Activated CD4-positive, alpha-beta T cell treated with anti-CD3 and anti-CD28 coated beads, Interleukin-2, amount 10 ng/mL, durations not matched to agents 7 days and 5 days (primary cell): ENCODE measurements around the gene CCDC102B. TPM values are rescaled to one million over a fixed set of nuclear protein-coding genes. Genes with fewer than 3 reads are reported as not detected.
"Not testable (repeated sequence)": the region's sequence is repeated elsewhere in the genome, so short reads cannot be mapped to it uniquely, and the experiment has no call there.

ENCODE experiments used
- CTCF ChIA-PET: fragments of 350-600 bp; sonication (Branson Sonifier 250); formaldehyde crosslinking; loops from one replicate; lab custom pipeline; 2021; ENCODE audit warnings: antibody characterized with exemption; lab: Charles Lee
- POLR2A ChIA-PET: fragments of 350-600 bp; sonication (Branson Sonifier 250); formaldehyde crosslinking; loops from one replicate; lab custom pipeline; 2021; ENCODE audit warnings: antibody characterized with exemption; lab: Charles Lee
- DNase-seq: peaks from one replicate; pipeline ENCODE4 v3.0.0-alpha.2; 2020
- H3K27ac Mint-ChIP-seq: one replicate; pipeline ENCODE4 v1.8.0; 2021; ENCODE audit warnings: mild to moderate bottlenecking, moderate library complexity, mixed read lengths
- H3K27me3 Mint-ChIP-seq: one replicate; pipeline ENCODE4 v1.8.0; 2021; ENCODE audit warnings: mixed read lengths
- H3K36me3 Mint-ChIP-seq: one replicate; pipeline ENCODE4 v1.8.0; 2021; ENCODE audit warnings: low read depth, mixed read lengths
- H3K4me1 Mint-ChIP-seq: one replicate; pipeline ENCODE4 v1.8.0; 2021; ENCODE audit warnings: mixed read lengths
- H3K4me3 Mint-ChIP-seq: one replicate; pipeline ENCODE4 v1.8.0; 2021; ENCODE audit warnings: mild to moderate bottlenecking, moderate library complexity, mixed read lengths
- H3K9me3 Mint-ChIP-seq: one replicate; pipeline ENCODE4 v1.8.0; 2021; ENCODE audit warnings: mixed read lengths
- total RNA-seq, 2 experiments: library from RNA; stranded (reverse); gene quantifications; one replicate each; pipeline ENCODE4 v1.2.3, GENCODE V29; 2021

The CCDC102B gene
- total RNA-seq, 2 experiments from 2014 or later: 2.0 to 2.3 TPM

- no peaks in the 10 kb centered on the region for H3K27me3 Mint-ChIP-seq
- no peaks in the 10 kb centered on the region for H3K4me1 Mint-ChIP-seq
- H3K27ac Mint-ChIP-seq: no peak overlapping the region
- H3K9me3 Mint-ChIP-seq: no peaks in the 10 kb centered on the region
- no peak for DNase-seq
- no peaks in the 10 kb centered on the region for H3K36me3 Mint-ChIP-seq
- ChIA-PET CTCF (no interaction called here), POLR2A (no interaction called here)
- no peak overlapping the region for H3K4me3 Mint-ChIP-seq
Observed at GRCh38 chr18:68937029-68937599, 139.2 kb downstream of the CCDC102B start.

GRCh38 chr18:68940039-68940438 lies 142.2 kb downstream of the CCDC102B start:
- POLR2A ChIA-PET: no interaction called here
- CTCF ChIA-PET: interaction anchor here (0.6 kb wide), 1 partner anchor 1721 kb away, joined by 3 read pairs; no protein-coding TSS in a partner anchor
- Mint-ChIP-seq H3K27ac (no peak overlapping the region), H3K27me3 (no peaks in the 10 kb centered on the region), H3K4me3 (no peak overlapping the region), H3K36me3 (no peaks in the 10 kb centered on the region), H3K9me3 (no peaks in the 10 kb centered on the region), H3K4me1 (no peaks in the 10 kb centered on the region)
- no peak for DNase-seq

GRCh38 chr18:68940754-68941153 lies 142.9 kb downstream of the CCDC102B start:
- ChIA-PET POLR2A (no interaction called here), CTCF (no interaction called here)
- no peaks in the 10 kb centered on the region for H3K36me3 Mint-ChIP-seq
- no peak overlapping the region for H3K4me3 Mint-ChIP-seq
- H3K27me3 Mint-ChIP-seq: no peaks in the 10 kb centered on the region
- H3K4me1 Mint-ChIP-seq: no peaks in the 10 kb centered on the region
- no peaks in the 10 kb centered on the region for H3K9me3 Mint-ChIP-seq
- no peak for DNase-seq
- H3K27ac Mint-ChIP-seq: no peak overlapping the region

- no peaks in the 10 kb centered on the region for H3K36me3 Mint-ChIP-seq
- CTCF ChIA-PET: no interaction called here
Observed at GRCh38 chr18:68942230-68942629, 144.3 kb downstream of the CCDC102B start.

GRCh38 chr18:68943861-68944260 lies 146.0 kb downstream of the CCDC102B start:
- H3K9me3 Mint-ChIP-seq, H3K4me1 Mint-ChIP-seq, H3K4me3 Mint-ChIP-seq, H3K27ac Mint-ChIP-seq, H3K27me3 Mint-ChIP-seq, DNase-seq, H3K36me3 Mint-ChIP-seq, CTCF ChIA-PET, POLR2A ChIA-PET: not testable (repeated sequence)

More at GRCh38 chr18:68942230-68942629, 144.3 kb downstream of the CCDC102B start:
- Mint-ChIP-seq H3K9me3 (no peaks in the 10 kb centered on the region), H3K4me3 (no peak overlapping the region), H3K27ac (no peak overlapping the region), H3K4me1 (no peaks in the 10 kb centered on the region), H3K27me3 (no peaks in the 10 kb centered on the region)
- POLR2A ChIA-PET: no interaction called here
- no peak for DNase-seq

GRCh38 chr18:68944330-68944729 lies 146.4 kb downstream of the CCDC102B start:
- no peaks in the 10 kb centered on the region for H3K36me3 Mint-ChIP-seq
- ChIA-PET CTCF (no interaction called here), POLR2A (no interaction called here)
- no peak overlapping the region for H3K4me3 Mint-ChIP-seq
- no peaks in the 10 kb centered on the region for H3K4me1 Mint-ChIP-seq
- H3K27me3 Mint-ChIP-seq: no peaks in the 10 kb centered on the region
- H3K9me3 Mint-ChIP-seq: no peaks in the 10 kb centered on the region
- no peak for DNase-seq
- no peak overlapping the region for H3K27ac Mint-ChIP-seq

GRCh38 chr18:68944826-68945225 lies 146.9 kb downstream of the CCDC102B start:
- H3K27ac Mint-ChIP-seq: no peak overlapping the region
- DNase-seq: no peak
- no peaks in the 10 kb centered on the region for H3K9me3 Mint-ChIP-seq
- no peaks in the 10 kb centered on the region for H3K27me3 Mint-ChIP-seq
- POLR2A ChIA-PET: no interaction called here
- H3K4me3 Mint-ChIP-seq: no peak overlapping the region
- no peaks in the 10 kb centered on the region for H3K4me1 Mint-ChIP-seq
- no peaks in the 10 kb centered on the region for H3K36me3 Mint-ChIP-seq
- CTCF ChIA-PET: no interaction called here

- no peak for DNase-seq
- Mint-ChIP-seq H3K36me3 (no peaks in the 10 kb centered on the region), H3K27ac (no peak overlapping the region), H3K4me1 (no peaks in the 10 kb centered on the region), H3K27me3 (no peaks in the 10 kb centered on the region), H3K9me3 (no peaks in the 10 kb centered on the region), H3K4me3 (no peak overlapping the region)
- ChIA-PET CTCF (no interaction called here), POLR2A (no interaction called here)
Observed at GRCh38 chr18:68948622-68949021, 150.7 kb downstream of the CCDC102B start.

- Mint-ChIP-seq H3K4me1 (no peaks in the 10 kb centered on the region), H3K9me3 (no peaks in the 10 kb centered on the region), H3K27me3 (no peaks in the 10 kb centered on the region), H3K4me3 (no peak overlapping the region), H3K27ac (no peak overlapping the region), H3K36me3 (no peaks in the 10 kb centered on the region)
- POLR2A ChIA-PET: no interaction called here
- CTCF ChIA-PET: interaction anchor here (0.6 kb wide), 1 partner anchor 46 kb away, joined by 3 read pairs; no protein-coding TSS in a partner anchor
- no peak for DNase-seq
Observed at GRCh38 chr18:68954738-68955137, 156.9 kb downstream of the CCDC102B start.

- POLR2A ChIA-PET: no interaction called here
Observed at GRCh38 chr18:68956650-68957049, 158.8 kb downstream of the CCDC102B start.

GRCh38 chr18:68960355-68960754 lies 162.5 kb downstream of the CCDC102B start:
- H3K4me3 Mint-ChIP-seq: no peak overlapping the region
- ChIA-PET POLR2A (no interaction called here), CTCF (no interaction called here)
- H3K27ac Mint-ChIP-seq: no peak overlapping the region
- no peak for DNase-seq
- H3K27me3 Mint-ChIP-seq: no peaks in the 10 kb centered on the region
- H3K9me3 Mint-ChIP-seq: no peaks in the 10 kb centered on the region
- no peaks in the 10 kb centered on the region for H3K4me1 Mint-ChIP-seq
- H3K36me3 Mint-ChIP-seq: no peaks in the 10 kb centered on the region

More at GRCh38 chr18:68956650-68957049, 158.8 kb downstream of the CCDC102B start:
- no peak overlapping the region for H3K27ac Mint-ChIP-seq
- H3K27me3 Mint-ChIP-seq: no peaks in the 10 kb centered on the region
- CTCF ChIA-PET: no interaction called here
- no peaks in the 10 kb centered on the region for H3K9me3 Mint-ChIP-seq
- H3K4me3 Mint-ChIP-seq: no peak overlapping the region
- no peaks in the 10 kb centered on the region for H3K36me3 Mint-ChIP-seq
- no peak for DNase-seq
- H3K4me1 Mint-ChIP-seq: no peaks in the 10 kb centered on the region

- no peaks in the 10 kb centered on the region for H3K27me3 Mint-ChIP-seq
- no peak overlapping the region for H3K4me3 Mint-ChIP-seq
- no peaks in the 10 kb centered on the region for H3K4me1 Mint-ChIP-seq
- no peak overlapping the region for H3K27ac Mint-ChIP-seq
- H3K36me3 Mint-ChIP-seq: no peaks in the 10 kb centered on the region
- POLR2A ChIA-PET: no interaction called here
- H3K9me3 Mint-ChIP-seq: no peaks in the 10 kb centered on the region
- CTCF ChIA-PET: no interaction called here
- DNase-seq: no peak
Observed at GRCh38 chr18:68962623-68963022, 164.7 kb downstream of the CCDC102B start.

- Mint-ChIP-seq H3K27ac (no peak overlapping the region), H3K36me3 (no peaks in the 10 kb centered on the region), H3K27me3 (no peaks in the 10 kb centered on the region), H3K4me1 (no peaks in the 10 kb centered on the region), H3K9me3 (no peaks in the 10 kb centered on the region), H3K4me3 (no peak overlapping the region)
- POLR2A ChIA-PET: no interaction called here
- no peak for DNase-seq
- CTCF ChIA-PET: no interaction called here
Observed at GRCh38 chr18:68965817-68966216, 167.9 kb downstream of the CCDC102B start.

GRCh38 chr18:68969027-68969426 lies 171.1 kb downstream of the CCDC102B start:
- ChIA-PET CTCF (no interaction called here), POLR2A (no interaction called here)
- no peaks in the 10 kb centered on the region for H3K9me3 Mint-ChIP-seq
- H3K27ac Mint-ChIP-seq: no peak overlapping the region
- no peaks in the 10 kb centered on the region for H3K27me3 Mint-ChIP-seq
- H3K4me3 Mint-ChIP-seq: no peak overlapping the region
- no peak for DNase-seq
- H3K36me3 Mint-ChIP-seq: no peaks in the 10 kb centered on the region
- H3K4me1 Mint-ChIP-seq: no peaks in the 10 kb centered on the region
